NCI-H510A treated with DMSO at 0.1 percent for 48 hours (cell line): ENCODE measurements around the gene NDUFC2.
"Not testable (repeated sequence)": the region's sequence is repeated elsewhere in the genome, so short reads cannot be mapped to it uniquely, and the experiment has no call there.

Experiments
- DNase-seq: peaks from one replicate; lab custom pipeline; 2025; lab: John Stamatoyannopoulos, UW

The NDUFC2 gene

GRCh38 chr11:78054971-78055370 is 24.7 kb downstream of the NDUFC2 start:
- DNase-seq = no peak

GRCh38 chr11:78050964-78051831 is 28.5 kb downstream of the NDUFC2 start:
- no peak for DNase-seq

DNA sequence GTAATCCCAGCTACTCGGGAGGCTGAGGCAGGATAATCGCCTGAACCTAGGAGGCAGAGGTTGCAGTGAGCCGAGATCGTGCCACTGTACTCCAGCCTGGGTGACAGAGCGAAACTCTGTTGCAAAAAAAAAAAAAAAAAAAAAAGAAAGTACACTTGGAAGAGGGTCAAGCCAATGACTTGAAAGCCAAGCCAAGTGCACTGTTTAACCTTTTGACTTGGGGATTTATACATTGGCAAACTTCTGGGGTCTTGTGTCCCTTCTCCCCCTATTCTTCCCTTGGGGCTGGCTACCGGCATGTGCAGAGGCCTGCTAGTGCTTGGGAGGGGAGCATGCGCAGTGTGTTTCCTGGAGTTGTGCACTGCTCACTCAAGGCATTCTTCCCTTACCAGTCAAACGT is 30.3 kb downstream of the NDUFC2 start:
- DNase-seq = no peak

DNA sequence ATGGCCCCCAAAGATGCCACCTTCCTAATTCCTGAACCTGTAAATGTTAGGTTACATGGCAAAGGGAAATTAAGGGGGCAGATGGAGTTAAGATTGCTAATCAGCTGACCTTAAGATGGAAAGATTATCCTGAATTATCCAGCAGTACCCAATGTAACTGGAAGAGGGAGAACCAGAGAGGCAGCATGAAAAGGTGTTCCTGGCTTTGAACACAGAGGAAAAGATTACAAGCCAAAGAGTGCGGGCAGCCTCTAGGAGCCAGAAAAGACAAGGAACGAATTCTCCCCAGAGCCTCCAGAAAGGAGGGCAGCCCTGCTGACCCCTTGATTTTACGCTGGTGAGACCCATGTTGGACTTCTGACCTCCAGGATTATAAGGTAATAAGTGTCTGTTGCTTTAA is 31.1 kb downstream of the NDUFC2 start:
- no peak for DNase-seq

DNA sequence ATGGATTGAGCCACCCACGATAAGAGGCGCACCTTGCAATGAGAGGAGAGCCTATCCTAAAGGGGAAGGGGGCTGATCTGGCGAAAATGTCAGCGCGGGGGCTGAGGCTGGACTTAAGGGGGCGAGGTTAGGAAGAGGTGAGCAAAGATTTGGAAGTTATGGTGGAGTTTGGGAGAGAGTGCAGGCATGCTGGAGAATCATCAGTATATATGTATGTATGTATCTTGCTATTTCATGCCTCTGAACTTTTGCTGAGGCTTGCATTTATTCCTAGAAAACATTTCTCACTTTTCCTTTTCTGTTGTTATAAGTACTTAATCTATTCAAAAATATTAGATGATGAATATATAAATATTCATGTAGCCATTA is 33.2 kb downstream of the NDUFC2 start:
- no peak for DNase-seq

DNA sequence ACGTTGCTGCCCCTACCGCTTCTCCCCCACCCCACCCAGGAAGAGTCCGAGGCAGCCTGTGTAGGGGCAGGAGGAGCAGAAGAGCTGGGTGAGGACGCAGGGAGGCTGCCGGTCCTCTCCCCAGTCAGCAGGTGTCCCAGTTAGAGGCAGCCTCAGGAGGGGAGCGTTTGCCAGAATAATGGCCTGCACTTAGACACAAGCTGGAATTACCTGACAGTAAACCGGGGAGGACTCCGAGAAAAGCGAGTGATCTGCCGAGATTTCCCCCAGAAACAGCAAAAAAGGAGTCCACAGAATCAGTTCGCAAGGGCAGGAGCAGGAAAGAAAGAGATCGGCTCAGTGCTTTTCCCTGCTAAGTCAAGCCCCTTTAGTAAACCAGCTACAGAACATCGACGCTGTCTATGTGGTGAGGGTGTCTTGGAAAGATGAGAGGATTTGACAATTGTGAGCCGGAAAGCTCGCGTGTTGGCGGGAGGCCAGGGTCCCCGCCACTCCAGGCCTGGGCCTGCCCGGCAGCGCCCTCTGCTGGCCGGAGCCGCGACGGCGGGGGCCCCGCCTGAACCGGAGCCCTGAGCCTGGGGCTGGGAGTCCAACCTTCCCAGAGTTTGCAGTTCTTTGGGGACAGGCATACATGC is 33.7 kb downstream of the NDUFC2 start:
- DNase-seq = peak; percentile 67

DNA sequence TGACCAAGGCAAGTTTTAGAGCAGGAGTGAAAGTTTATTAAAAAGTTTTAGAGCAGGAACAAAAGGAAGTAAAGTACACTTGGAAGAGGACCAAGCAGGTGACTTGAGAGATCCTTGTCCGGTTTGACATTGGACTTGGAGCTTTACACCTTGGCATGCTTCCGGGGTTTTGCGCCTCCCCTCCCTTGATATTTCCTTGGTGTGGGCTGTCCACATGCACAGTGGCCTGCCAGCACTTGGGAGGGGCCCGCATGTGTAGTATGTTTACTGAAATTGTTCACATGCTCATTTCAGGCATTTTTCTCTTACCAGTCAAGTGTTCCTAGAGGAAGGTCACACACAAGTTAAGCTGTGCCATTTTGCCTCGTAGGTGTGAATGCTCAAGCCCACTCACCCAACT is 35.0 kb downstream of the NDUFC2 start:
- no peak for DNase-seq

- no peak for DNase-seq
These were observed 37.7 kb downstream of the NDUFC2 start for GRCh38 chr11:78041843-78042440.

DNA sequence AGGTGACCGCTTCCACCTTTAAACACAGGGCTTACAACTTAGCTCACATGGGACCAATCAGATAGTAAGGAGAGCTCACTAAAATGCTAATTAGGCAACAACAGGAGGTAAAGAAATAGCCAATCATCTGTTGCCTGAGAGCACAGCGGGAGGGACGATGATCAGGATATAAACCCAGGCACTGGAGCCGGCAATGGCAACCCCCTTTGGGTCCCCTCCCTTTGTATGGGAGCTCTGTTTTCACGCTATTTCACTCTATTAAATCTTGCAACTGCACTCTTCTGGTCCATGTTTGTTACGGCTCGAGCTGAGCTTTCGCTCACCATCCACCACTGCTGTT is 38.3 kb downstream of the NDUFC2 start:
- DNase-seq = not testable (repeated sequence)

DNA sequence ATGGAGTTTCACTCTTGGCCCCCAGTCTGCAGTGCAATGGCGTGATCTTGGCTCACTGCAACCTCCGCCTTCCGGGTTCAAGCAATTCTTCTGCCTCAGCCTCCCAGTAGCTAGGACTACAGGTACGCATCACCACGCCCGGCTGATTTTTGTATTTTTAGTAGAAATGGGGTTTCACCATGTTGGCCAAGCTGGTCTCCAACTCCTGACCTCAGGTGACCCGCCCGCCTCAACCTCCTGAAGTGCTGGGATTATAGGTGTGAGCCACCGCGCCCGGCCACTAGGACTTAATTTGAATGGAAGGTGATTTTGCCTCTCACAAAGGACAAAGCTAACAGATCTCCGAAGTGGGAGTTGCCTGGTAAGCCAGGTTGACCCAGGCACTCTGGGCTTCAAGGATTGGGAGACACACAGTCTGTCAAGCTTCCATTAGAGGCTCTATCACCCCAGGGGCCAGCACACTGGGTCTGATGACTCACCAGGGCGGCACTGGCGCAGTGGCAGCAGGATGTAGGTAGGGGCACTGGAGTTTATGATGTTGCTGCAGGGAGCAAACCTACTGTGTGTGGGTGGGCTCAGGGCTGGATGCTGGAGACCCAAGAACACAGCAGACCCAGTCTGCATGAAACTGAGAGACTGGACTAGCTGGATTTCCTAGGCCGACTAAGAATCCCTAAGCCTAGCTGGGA is 38.8 kb downstream of the NDUFC2 start:
- no peak for DNase-seq

GRCh38 chr11:78039919-78040671 is 39.6 kb downstream of the NDUFC2 start:
- DNase-seq = peak; percentile 57

- DNase-seq = no peak
These were observed 40.2 kb downstream of the NDUFC2 start for GRCh38 chr11:78039391-78039918.

DNA sequence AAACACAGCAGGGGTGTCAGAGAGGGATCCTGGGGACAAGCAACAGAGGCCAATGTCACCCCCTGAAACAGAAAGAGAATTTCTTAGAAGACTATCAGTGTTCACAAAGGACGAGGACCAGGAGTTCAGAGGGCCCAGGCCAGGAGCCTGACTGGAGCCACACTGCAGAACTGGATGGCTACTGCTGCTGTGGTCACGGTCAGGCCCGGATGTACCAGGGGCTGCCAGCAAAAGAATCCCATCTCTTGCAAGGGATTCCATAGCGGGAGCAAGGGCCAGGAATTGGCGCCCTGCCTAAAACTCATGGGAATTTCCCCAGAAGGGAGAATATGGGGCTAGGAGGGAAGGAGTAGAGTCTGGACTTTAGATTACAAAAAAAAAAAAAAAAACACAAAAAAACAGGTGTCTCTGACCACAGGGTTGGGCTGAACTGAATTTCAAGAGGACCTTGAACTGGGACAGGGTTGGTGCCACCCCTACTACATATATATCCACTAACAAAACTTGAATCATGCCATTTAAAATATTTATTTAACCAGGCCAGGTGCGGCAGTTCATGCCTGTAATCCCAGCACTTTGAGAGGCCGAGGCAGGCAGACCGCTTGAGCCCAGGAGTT is 40.9 kb downstream of the NDUFC2 start:
- no peak for DNase-seq

GRCh38 chr11:78037825-78038620 is 41.6 kb downstream of the NDUFC2 start:
- no peak for DNase-seq

GRCh38 chr11:78037056-78037455 is 42.6 kb downstream of the NDUFC2 start:
- DNase-seq = no peak

GRCh38 chr11:78036313-78036712 is 43.3 kb downstream of the NDUFC2 start:
- DNase-seq = no peak

GRCh38 chr11:78034623-78035022 is 45.0 kb downstream of the NDUFC2 start:
- DNase-seq = no peak

GRCh38 chr11:78033040-78033439 is 46.6 kb downstream of the NDUFC2 start:
- no peak for DNase-seq

GRCh38 chr11:78032090-78032489 is 47.6 kb downstream of the NDUFC2 start:
- DNase-seq = no peak

- DNase-seq = no peak
These were observed 48.0 kb downstream of the NDUFC2 start for GRCh38 chr11:78031629-78032028.
